HG03460 (cell line): ENCODE data around the gene VAPB.
A peak's percentile ranks its signal among the peaks of the same experiment; 100 is the strongest.

Experiments used
- ATAC-seq: cut with Tn5 transposase; IDR thresholded peaks from one replicate; pipeline ENCODE4 v1.9.1; 2021; ENCODE audit not compliant: unreplicated experiment

VAPB gene

GRCh38 chr20:58458342-58459057 lies 69.5 kb downstream of the VAPB start:
- peak; percentile 98 for ATAC-seq

DNA sequence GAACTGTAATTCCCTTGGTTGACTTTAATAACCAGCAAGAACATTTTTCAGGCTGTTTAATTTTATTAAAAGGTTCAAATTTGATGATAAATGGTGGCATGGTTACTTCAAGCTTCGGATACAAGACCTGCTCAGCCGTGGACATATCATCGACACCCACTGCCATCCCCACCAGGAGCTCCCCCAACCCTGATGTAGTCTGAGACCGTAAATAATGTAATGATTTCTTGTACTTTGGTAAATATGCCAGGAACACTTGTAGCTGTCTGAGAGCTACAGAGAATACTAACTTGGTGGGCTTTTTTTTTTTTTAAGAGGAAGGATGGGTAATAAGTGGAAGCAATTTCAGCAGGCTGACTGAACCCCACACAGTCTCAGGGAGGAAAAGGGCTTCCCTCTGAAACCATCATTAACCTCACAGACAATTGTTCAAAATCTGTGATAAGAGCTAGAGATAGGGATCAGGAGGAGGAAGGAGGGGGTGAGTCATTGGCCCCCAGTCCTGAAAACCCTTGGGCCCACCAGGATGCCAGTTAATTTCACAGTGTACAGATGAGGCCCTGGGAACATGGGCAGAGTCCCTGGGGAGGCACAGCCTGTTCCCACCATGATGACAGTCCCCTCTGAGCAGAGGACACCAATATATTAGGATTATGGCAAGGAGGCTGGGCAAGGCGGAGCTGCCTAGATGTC lies 70.2 kb downstream of the VAPB start:
- ATAC-seq: peak; percentile 29

- no peak for ATAC-seq
Observed at GRCh38 chr20:58461104-58461503, 72.1 kb downstream of the VAPB start.

DNA sequence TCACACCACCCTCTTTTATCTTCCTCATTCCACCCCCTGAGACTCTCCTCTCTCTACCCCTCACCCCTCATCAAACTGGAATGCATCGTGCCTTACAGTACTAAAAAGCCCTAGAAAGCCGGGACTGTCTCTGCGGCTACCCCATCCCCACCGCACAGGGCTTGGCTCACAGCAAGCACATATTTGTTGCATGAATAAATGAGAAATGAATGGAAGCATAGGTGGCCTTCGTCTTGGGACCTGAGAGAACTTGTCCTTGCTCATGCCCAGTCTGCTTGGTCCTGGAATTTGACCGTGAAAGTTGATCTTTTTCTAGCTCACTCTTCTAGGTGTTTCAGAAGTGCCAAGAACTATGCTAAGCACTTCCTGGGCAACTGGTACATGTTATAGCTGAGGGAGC lies 72.9 kb downstream of the VAPB start:
- ATAC-seq: no peak

- ATAC-seq: no peak
Observed at GRCh38 chr20:58463256-58463655, 74.2 kb downstream of the VAPB start.

GRCh38 chr20:58464838-58465237 lies 75.8 kb downstream of the VAPB start:
- no peak for ATAC-seq

- no peak for ATAC-seq
Observed at GRCh38 chr20:58466095-58466708, 77.2 kb downstream of the VAPB start.

DNA sequence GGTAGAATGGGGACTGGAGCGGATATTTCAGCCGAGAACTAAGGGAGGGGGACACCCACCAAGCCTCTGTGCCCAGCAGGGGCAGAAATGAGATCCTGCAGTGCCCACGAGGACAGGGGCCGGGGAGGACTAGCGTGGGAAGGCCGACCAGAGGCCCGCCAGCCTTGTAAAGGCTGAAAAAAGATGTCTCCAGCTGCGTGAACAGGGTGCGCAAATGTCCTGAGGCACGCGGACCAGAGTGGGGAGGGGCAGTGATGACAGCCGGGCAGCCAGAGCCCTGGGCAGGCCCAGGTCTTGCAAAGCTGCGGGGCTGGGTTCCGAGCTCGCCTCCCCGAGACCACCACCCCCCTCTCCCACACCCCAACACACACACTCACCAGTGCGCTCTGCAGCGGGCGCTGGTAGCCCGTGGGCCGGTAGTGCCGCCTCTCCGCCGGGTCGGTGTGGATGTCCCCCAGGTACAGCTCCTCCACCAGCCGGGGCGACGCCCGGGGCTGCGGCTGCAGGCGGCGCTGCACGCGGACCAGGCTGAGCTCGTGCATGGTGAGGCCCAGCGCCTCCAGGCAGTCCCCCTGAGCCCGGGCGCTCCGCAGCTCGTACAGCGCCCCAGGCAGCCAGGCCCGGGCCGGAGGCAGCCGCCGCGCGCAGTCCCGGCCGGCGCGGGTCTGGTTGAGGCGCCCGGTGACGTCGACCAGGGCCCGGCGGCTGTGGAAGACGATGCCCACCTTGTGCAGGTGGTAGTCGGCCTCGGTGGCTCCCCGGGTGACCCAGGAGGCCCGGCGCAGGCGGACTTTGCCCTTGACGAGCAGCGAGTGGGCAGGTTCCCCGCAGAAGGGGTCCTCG lies 77.9 kb downstream of the VAPB start:
- no peak for ATAC-seq

DNA sequence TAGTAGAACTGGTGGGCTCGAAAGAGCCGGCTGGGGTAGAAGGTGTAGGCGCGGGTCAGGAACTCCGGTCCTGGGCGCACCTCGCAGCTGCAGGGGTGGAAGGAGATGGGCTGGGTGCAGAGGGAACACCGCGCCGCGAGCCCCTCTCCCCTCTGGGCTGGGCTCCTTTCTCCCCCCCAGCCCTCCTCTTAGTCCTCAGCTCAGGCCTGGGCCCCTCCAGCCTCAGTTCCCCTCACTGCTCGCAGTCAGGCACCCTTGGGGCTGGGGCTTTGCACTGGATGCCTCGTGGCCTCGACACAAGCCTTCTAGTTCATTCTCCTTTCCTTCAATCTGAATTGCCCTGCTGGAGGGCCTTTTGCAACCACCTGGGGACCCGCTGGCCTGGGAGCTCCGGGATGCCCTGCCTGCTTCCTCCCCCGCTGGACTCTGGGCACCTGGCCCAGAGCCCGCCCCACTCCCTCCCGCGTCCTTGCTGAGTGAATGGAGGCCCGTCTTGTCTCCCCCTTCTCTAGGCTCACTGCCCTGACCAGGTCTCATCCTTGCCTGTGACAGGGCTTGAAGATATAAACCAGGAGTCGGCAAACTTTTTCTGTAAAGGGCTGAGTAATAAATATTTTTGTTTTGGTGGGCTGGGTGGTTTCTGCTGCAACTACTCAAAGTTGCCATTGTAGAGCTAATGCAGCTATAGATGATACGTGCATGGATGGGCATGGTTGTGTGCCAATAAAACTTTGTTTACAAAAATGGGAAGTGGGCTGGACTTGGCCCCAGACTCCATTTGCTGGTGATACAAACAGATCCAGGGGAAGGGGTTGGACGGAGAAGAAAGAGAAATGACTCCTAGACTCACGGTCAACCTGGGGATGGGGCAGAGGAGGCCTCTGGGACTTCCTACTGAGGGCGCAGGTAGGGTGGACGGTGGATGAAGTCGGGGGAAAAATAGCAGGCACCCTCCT lies 78.8 kb downstream of the VAPB start:
- ATAC-seq: no peak

GRCh38 chr20:58469616-58470015 lies 80.6 kb downstream of the VAPB start:
- no peak for ATAC-seq

DNA sequence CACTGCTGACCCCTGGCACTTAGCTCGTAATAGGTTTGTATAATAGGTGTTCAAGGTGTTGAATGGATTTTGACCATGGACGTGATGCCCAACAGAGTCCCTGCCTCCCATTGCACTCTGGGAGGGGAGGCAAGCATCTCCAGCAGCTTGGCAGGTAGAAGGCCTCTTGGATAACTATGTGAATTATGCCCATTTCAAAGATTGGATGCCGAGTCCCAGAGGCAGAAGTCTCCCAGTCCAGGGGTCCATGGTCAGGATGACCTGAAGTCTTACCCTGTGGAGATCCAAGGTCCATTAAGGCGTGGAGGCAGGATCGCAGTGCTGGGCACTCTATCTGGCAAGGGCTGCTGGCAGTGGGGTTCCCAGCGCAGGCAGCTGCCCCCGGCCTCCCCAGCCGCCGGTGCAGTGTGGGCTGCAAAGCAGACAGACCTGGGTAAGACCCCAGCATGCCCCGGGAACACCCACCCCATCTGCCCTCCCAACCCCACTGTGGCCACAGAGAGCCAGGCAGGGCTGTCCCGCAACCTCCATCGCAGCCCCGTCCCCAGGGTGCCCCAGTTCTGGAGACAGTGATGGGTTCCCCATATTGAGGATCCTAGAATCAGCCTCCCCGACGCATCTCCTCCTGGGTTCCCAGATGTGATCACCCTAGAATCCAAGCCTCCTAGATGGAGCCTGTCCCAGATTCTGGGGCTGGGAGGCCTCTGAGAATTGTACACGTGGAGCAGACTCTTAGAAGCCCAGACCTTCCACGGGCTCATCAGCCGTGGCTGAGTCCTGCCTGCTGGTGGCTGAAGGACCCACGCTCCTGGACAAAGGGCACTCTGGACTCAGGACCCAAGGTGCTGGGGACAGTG lies 81.5 kb downstream of the VAPB start:
- no peak for ATAC-seq

DNA sequence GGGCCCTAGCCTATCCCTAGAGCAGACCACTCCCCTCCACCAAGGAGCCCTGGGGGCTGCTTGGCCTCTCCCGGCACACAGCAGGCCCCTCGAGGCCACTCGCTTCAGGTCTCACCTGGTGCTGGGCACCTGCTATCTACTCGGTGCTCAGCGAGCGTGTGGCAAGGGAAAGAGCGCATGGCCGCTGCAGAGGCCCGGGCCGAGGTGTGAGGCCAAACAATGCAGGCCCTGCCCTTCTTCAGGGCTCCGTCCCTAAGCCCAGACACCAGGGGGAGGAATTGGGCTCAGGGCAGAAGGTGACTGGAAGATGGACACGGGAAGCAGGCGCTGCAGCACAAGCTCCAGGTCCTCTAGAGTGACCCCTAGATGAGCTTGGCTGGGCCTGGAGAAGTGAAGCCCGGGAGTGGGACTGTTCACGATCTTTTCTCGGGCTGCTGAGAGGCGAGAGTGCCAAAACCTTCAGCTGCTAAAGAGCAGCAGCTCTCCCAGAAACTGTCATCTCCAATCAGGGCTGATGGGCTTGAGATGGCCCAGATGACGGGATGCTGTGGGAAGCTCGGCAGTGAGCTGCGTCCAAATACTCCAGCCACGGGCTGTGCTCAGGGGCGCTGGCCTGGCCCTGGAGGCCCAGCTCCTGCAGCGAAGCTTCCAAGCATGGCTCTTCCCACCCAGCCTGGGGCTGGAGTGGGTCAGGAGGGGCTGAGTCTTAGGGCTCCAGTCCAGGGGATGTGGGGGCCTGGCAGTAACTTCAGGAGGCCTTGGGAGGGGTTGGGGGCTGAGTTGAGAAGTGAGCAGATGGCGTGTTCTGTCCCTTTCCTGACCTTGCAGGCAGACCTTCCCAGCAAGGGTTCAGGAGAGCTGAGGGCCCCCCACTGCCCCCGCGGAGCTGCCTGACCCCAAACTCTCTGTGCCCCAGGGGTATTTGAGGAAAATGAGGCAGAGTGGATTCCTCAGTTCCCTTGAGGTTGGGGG lies 82.5 kb downstream of the VAPB start:
- ATAC-seq: no peak

DNA sequence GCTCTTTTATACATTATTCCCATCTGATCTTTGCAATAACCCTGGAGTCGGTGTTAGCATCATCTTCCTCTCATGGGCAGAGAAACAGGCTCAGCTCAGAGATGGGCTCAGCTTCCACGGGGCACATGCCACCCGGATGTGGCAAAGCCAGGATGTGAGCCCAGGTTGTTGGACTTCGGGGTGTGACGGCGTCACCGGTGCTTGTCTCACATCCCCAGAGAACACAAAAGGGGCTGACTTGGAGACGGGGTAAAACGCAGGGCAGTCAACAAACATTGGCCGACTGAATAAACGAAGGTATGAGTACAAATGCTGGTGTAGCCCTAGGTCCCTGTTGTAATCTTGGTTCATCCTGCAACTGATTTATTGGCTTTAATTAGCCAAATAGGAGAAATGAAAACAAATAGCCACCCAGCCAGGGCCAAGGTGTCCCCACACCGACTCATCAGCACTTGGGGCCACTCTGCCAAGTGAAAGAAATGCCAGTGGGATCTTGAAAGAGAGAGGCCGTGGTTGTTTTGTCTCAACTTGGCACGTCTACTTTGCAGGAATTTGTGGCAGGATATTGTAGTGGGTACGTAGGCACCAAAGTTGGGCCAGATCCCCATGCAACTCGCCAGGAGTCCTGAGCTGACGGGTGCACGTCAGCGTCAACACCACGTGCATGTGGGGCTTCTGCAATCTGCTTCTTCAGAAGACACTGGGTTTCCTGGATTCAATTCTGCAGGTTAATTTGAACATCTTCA lies 83.4 kb downstream of the VAPB start:
- ATAC-seq: no peak

DNA sequence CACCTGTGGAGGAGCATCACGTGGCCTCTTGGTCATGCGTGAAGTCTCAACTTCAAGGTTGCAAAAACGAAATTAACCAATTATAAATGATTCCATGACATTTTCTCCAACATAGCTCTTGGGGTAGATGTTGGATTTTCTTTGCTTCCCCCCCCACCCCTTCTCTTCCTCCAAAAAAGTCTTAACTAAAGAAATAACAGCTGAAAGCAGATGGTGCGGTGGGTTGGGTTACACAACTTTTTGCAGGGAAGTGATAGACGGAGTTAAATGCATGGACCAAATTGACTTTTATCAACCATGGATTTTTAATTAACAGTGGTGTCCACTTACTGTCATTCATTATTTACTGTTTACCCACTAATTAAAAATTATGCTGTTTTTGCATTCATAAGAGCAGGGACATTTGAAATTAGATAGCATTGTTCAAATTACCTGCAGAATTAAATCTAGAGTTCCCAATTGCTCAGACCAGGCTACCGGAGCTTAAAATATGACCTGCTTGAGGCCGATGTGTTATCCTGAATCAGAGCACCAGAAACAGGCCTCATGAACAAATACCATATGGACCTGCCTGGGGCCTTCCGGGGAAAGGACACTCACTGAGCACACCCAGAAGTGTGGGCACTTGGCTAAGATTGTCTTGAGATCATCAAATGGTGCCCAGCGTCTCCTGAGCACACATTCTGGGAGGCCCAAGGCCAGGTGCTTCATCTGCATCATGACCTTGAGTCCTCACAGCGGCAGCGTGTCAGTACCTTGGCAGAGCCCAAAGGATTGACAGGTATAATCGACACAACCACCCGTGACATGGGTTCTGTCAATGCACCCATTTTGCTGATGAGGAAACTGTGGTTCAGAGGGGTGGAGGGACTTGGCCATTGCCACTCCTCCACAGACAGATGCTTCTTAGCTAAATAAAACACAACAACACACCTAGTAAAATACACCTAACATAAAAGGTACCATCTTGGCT lies 84.7 kb downstream of the VAPB start:
- no peak for ATAC-seq

DNA sequence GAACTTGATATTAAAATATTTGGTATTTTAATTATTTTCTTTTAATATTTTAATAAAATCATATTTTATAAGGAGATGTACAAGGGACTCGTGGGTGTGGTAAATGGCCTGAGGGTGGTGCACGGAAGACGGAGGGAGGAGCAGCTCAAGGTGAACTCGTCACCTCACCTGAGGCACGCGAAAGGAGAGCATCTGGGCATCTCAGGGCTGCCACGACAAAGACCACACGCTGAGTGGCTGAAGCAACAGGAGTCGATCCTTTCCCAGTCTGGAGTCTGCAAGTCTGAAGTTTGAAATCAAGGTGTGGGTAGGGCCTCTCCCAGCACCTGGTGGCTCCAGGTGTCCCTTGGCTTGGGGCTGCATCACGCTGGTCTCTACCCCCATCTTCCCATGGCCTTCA lies 86.4 kb downstream of the VAPB start:
- no peak for ATAC-seq

DNA sequence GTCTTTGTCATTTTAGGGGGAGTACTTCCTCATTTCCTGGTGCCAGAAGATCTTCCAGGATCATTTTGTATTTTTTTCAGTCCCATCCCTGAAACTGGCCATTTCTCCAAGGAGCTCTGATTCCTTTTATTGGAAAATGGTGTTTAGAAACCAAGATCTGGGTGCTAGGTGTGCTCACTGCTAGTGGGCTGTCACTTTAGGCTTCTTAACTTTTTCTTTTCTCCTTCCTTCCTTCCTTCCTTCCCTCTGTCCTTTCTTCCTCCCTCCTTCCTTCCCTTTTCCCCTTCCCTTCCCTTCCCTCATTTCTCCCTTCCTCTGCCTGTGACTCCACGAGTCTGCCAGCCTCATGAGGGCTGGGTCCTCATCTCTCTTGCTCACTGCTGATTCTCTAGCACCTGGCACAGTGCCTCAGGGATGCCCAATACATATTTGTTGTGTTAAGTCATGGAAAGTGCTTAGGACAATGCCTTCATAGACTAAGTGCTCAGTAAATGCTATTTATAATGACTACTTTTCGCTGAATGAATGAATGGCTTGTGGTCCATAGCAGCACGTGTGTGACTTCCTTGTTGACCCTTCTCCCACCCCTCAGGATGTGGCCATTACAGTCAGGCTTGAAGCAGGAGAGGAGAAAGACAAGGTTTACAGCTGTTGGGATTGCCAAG lies 89.2 kb downstream of the VAPB start:
- no peak for ATAC-seq
